PC-9 (cell line): Measurements from ENCODE around the gene ZNF488. TPM values are rescaled to one million over a fixed set of nuclear protein-coding genes. Genes with fewer than 3 reads are reported as not detected.
A peak's percentile ranks its signal among the peaks of the same experiment; 100 is the strongest.

Source experiments
- BruUV-seq: library from RNA; stranded (reverse); fragments of 400-500 nt; replicated peaks from 2 replicates; lab custom pipeline; 2021; lab: Mats Ljungman, UMichigan
- CTCF ChIA-PET: fragments of 300-600 bp; sonication (Branson Sonifier 250); formaldehyde crosslinking; loops from one replicate; lab custom pipeline; 2022; ENCODE audit warnings: antibody characterized with exemption; lab: Charles Lee
- POLR2A ChIA-PET: fragments of 300-600 bp; sonication (Branson Sonifier 250); formaldehyde crosslinking; loops from one replicate; lab custom pipeline; 2022; ENCODE audit warnings: antibody characterized with exemption; ENCODE audit not compliant: unreplicated experiment; lab: Charles Lee
- DNase-seq, 2 experiments: peaks; one replicate each; pipeline versions ENCODE4 v3.0.0 to v3.0.0-alpha.2; 2015 to 2022; ENCODE audit warnings: mixed read lengths in 1 of 2
- H2AFZ ChIP-seq: fragments of 200-600 bp; sonication (generic); 2 replicates; pipeline ENCODE4 v1.8.1; 2017; ENCODE audit warnings: antibody characterized with exemption
- H3F3A ChIP-seq: fragments of 200-600 bp; sonication (generic); 2 replicates; pipeline ENCODE4 v1.8.1; 2017; ENCODE audit warnings: antibody characterized with exemption, mild to moderate bottlenecking, low read depth; ENCODE audit not compliant: insufficient read depth
- H3K27ac ChIP-seq: fragments of 200-600 bp; sonication (generic); 2 replicates; pipeline ENCODE4 v1.6.1; 2016; ENCODE audit warnings: mixed run types
- H3K27me3 ChIP-seq: fragments of 200-600 bp; sonication (generic); 2 replicates; pipeline ENCODE4 v1.6.1; 2016; ENCODE audit warnings: low read depth, mixed run types; ENCODE audit not compliant: insufficient read depth
- H3K36me3 ChIP-seq: fragments of 200-600 bp; sonication (generic); 2 replicates; pipeline ENCODE4 v1.6.1; 2016; ENCODE audit warnings: low read depth, mixed run types
- H3K4me1 ChIP-seq: fragments of 200-600 bp; sonication (generic); replicated peaks from 2 replicates; pipeline ENCODE4 v1.6.1; 2016; ENCODE audit warnings: mixed run types; ENCODE audit not compliant: insufficient read depth
- H3K4me2 ChIP-seq: fragments of 200-600 bp; sonication (generic); 2 replicates; pipeline ENCODE4 v1.6.1; 2017; ENCODE audit warnings: mixed run types
- H3K4me3 ChIP-seq: fragments of 200-600 bp; sonication (generic); 2 replicates; pipeline ENCODE4 v1.6.1; 2016; ENCODE audit warnings: mixed run types
- H3K79me2 ChIP-seq: fragments of 200-600 bp; sonication (generic); 2 replicates; pipeline ENCODE4 v1.6.1; 2017; ENCODE audit warnings: low read depth, mixed run types
- H3K9me2 ChIP-seq: fragments of 200-600 bp; sonication (generic); 2 replicates; pipeline ENCODE4 v1.8.1; 2017; ENCODE audit warnings: mild to moderate bottlenecking; ENCODE audit not compliant: insufficient read depth
- H3K9me3 ChIP-seq: fragments of 200-600 bp; sonication (generic); 2 replicates; pipeline ENCODE4 v1.8.1; 2016; ENCODE audit warnings: low read depth; ENCODE audit not compliant: insufficient read depth
- H4K20me1 ChIP-seq: fragments of 200-600 bp; sonication (generic); 2 replicates; pipeline ENCODE4 v1.8.1; 2017; ENCODE audit not compliant: insufficient read depth
- EZH2 ChIP-seq: fragments of 200-600 bp; sonication (generic); IDR thresholded peaks from 2 replicates; pipeline ENCODE4 v1.8.0; 2017; ENCODE audit warnings: antibody characterized with exemption, low read depth
- intact Hi-C: fragments of 100-400 bp; cut with micrococcal nuclease; formaldehyde crosslinking; loops from one replicate; pipeline ENCODE4 v1.10.0; 2022; ENCODE audit not compliant: unreplicated experiment
- total RNA-seq: library from RNA; stranded (reverse); gene quantifications from 2 replicates; pipeline ENCODE4 v1.2.3, GENCODE V29; 2021
- TF ChIP-seq, protein P1 (sequence below): fragments of 200-600 bp; sonication (generic); conservative IDR thresholded peaks from 2 replicates; pipeline ENCODE4 v1.6.1; 2017; ENCODE audit warnings: mixed run types, antibody characterized with exemption, mild to moderate bottlenecking, moderate library complexity

Gene ZNF488
- total RNA-seq, 1 experiment from 2014 or later: 18.1 TPM

DNA sequence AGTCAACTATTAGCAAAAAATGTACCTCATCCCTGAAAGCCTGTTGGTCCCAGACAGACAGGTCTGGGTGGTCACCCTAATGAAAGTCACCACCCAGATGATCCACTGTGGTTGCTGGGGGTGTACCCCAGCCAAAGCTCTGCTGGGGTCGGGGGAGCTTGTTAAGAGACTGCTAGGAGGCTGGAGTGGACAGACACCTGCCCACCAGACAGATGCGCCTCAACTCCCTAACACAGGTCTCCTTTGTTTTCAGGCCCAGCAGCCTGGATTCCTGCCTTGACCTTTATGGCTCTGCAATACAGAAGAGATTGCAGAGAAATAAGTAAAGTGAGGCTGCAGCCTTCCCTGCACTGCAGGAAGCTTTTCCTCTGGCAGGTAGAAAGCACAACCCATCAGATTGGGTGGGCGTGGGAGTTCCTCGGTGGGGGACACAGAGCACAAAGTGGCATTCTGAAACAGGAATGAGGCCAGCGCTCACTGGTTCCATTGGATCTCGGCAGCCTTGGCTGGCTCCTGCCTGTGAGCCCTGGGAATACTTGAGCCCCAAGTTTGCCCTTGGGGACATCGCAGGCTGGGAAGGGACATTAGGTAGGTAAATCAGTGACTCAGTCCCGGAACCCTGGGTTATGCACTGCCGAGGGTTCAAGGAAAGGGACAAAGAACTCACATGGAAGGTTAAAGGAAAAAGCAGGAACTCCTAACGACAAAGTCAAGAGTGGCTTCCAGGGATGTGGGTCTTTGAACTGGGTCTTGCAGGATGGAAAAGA, 18.0 kb upstream of the ZNF488 start:
- H3F3A ChIP-seq: peaks cover 17% of the 10 kb centered on the region
- peak overlapping the region; percentile 76 for H3K27ac ChIP-seq
- no peak overlapping the region for H2AFZ ChIP-seq
- no peaks in the 10 kb centered on the region for H3K9me2 ChIP-seq
- intact Hi-C loops: no loop called here
- no peak overlapping the region for H3K4me3 ChIP-seq
- H3K36me3 ChIP-seq: no peaks in the 10 kb centered on the region
- H4K20me1 ChIP-seq: no peaks in the 10 kb centered on the region
- H3K9me3 ChIP-seq: no peaks in the 10 kb centered on the region
- CTCF ChIA-PET: interaction anchor here (0.6 to 1.3 kb wide), 4 partner anchors 18 to 1114 kb away, joined by 3 read pairs; partner anchors contain the start of gene ZNF488
- H3K4me2 ChIP-seq: peak overlapping the region; percentile 77
- BruUV-seq: TSS peak; percentile 25
- no peak for DNase-seq
- peaks cover 58% of the 10 kb centered on the region for H3K4me1 ChIP-seq
- POLR2A ChIA-PET: interaction anchor here (1.2 kb wide), 1 partner anchor 18 kb away, joined by 7 read pairs; the partner anchor contains the start of gene ZNF488
- TF ChIP-seq, protein P1, sequence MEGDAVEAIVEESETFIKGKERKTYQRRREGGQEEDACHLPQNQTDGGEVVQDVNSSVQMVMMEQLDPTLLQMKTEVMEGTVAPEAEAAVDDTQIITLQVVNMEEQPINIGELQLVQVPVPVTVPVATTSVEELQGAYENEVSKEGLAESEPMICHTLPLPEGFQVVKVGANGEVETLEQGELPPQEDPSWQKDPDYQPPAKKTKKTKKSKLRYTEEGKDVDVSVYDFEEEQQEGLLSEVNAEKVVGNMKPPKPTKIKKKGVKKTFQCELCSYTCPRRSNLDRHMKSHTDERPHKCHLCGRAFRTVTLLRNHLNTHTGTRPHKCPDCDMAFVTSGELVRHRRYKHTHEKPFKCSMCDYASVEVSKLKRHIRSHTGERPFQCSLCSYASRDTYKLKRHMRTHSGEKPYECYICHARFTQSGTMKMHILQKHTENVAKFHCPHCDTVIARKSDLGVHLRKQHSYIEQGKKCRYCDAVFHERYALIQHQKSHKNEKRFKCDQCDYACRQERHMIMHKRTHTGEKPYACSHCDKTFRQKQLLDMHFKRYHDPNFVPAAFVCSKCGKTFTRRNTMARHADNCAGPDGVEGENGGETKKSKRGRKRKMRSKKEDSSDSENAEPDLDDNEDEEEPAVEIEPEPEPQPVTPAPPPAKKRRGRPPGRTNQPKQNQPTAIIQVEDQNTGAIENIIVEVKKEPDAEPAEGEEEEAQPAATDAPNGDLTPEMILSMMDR: no peak
- TF ChIP-seq EZH2: no peak
- no peaks in the 10 kb centered on the region for H3K27me3 ChIP-seq
- peaks cover under 1% of the 10 kb centered on the region for H3K79me2 ChIP-seq

DNA sequence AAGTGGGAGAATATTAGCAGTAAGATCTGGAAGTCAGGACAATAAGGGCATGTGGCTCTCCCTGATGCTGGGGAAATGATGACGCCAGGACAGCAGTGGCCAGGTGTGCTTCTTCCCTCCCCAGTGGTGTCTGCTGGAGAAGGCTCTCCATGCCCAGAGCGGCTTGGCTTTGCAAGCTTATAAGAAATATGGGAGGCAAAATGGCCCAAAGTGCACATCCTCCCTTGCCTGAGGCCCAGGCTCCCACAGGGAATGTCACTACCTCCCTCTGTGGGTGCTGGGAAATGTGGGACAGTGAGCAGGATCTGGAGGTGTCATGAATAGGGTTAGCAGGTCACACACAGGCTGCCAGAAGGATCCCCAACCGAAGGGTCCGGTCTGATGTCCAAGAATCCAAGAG, 17.1 kb upstream of the ZNF488 start:
- no peak overlapping the region for H3K4me2 ChIP-seq
- ChIA-PET CTCF (no interaction called here), POLR2A (no interaction called here)
- TF ChIP-seq, protein P1: no peak
- TF ChIP-seq EZH2: no peak
- peaks cover 20% of the 10 kb centered on the region for H3F3A ChIP-seq
- no peak overlapping the region for H2AFZ ChIP-seq
- H4K20me1 ChIP-seq: no peaks in the 10 kb centered on the region
- no peaks in the 10 kb centered on the region for H3K9me2 ChIP-seq
- no peak for DNase-seq
- peaks cover 62% of the 10 kb centered on the region for H3K4me1 ChIP-seq
- no peak overlapping the region for H3K27ac ChIP-seq
- no peak overlapping the region for H3K4me3 ChIP-seq
- no peaks in the 10 kb centered on the region for H3K79me2 ChIP-seq
- intact Hi-C loops: no loop called here
- no peaks in the 10 kb centered on the region for H3K27me3 ChIP-seq
- H3K9me3 ChIP-seq: no peaks in the 10 kb centered on the region
- BruUV-seq: no TSS peak
- no peaks in the 10 kb centered on the region for H3K36me3 ChIP-seq

DNA sequence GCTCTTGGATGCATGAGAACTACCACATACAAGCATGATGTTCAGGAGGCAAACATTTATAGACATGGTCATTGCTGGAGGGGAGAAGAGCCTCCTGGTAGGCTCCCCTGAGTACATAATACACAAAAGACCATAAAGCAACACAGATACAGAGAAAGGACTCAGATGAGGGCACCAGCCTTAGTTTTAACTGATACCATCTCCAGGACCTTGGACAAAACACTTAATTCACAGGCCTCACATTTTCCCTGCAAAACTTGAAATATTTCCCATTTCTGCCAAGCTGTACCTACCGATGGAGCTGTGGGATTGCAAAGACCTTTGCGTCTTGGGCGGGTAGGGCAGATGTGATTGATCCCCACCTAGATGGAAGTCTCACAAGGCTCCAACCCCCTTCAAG, 16.7 kb upstream of the ZNF488 start:
- TF ChIP-seq, protein P1: no peak
- TF ChIP-seq EZH2: no peak
- intact Hi-C loops: no loop called here
- CTCF ChIA-PET: no interaction called here
- POLR2A ChIA-PET: no interaction called here
- no TSS peak for BruUV-seq
- Histone ChIP-seq H3K9me3 (no peaks in the 10 kb centered on the region), H3K27ac (no peak overlapping the region), H4K20me1 (no peaks in the 10 kb centered on the region), H3K79me2 (no peaks in the 10 kb centered on the region), H3K4me2 (no peak overlapping the region), H3K9me2 (no peaks in the 10 kb centered on the region), H3K4me3 (no peak overlapping the region), H3K36me3 (no peaks in the 10 kb centered on the region), H2AFZ (no peak overlapping the region), H3K27me3 (no peaks in the 10 kb centered on the region), H3K4me1 (peaks cover 62% of the 10 kb centered on the region), H3F3A (peaks cover 19% of the 10 kb centered on the region; the same call in 1 of the 2 replicates)
- DNase-seq: no peak
